GM23338 (cell line): ENCODE measurements around the gene ARL5A.

Experiments used
- CREB1 ChIP-seq: fragments of 250-450 bp; sonication (Bioruptor Pico); IDR thresholded peaks from 2 replicates; pipeline ENCODE4 v1.5.0; 2020; ENCODE audit warnings: low read depth, mild to moderate bottlenecking, moderate library complexity
- CTCF ChIP-seq, 2 experiments: fragments of 200-600 bp in 1 of 2; sonication (generic) in 1 of 2; conservative IDR thresholded peaks; 2 replicates each; pipeline versions ENCODE4 v1.5.1 to v1.6.1; 2016 to 2017; ENCODE audit warnings: antibody characterized with exemption in 2 of 2, low read depth in 2 of 2, mild to moderate bottlenecking in 2 of 2, moderate library complexity in 1 of 2
- ETS1 ChIP-seq: IDR thresholded peaks from 2 replicates; pipeline ENCODE4 v1.6.1; 2016; ENCODE audit warnings: antibody characterized with exemption
- EZH2 ChIP-seq: fragments of 200-600 bp; sonication (generic); IDR thresholded peaks from one replicate; pipeline ENCODE4 v1.8.0; 2017; ENCODE audit warnings: antibody characterized with exemption, mild to moderate bottlenecking, low read depth; ENCODE audit not compliant: unreplicated experiment
- EZH2phosphoT487 ChIP-seq: fragments of 200-600 bp; sonication (generic); IDR thresholded peaks from one replicate; pipeline ENCODE4 v1.8.1; 2018; ENCODE audit warnings: antibody characterized with exemption; ENCODE audit not compliant: unreplicated experiment
- JUNB ChIP-seq: IDR thresholded peaks from one replicate; pipeline ENCODE4 v1.6.1; 2016; ENCODE audit warnings: antibody characterized with exemption; ENCODE audit not compliant: unreplicated experiment
- NANOG ChIP-seq: IDR thresholded peaks from 2 replicates; pipeline ENCODE4 v1.6.1; 2016; ENCODE audit warnings: antibody characterized with exemption, borderline replicate concordance
- POLR2AphosphoS5 ChIP-seq: IDR thresholded peaks from 2 replicates; pipeline ENCODE4 v1.6.1; 2016; ENCODE audit warnings: antibody characterized with exemption, low read depth
- REST ChIP-seq: IDR thresholded peaks from one replicate; pipeline ENCODE4 v1.6.1; 2018; ENCODE audit warnings: antibody characterized with exemption; ENCODE audit not compliant: unreplicated experiment
- STAT1 ChIP-seq: IDR thresholded peaks from one replicate; pipeline ENCODE4 v1.6.1; 2016; ENCODE audit warnings: antibody characterized with exemption; ENCODE audit not compliant: unreplicated experiment
- ZNF114 ChIP-seq: fragments of 250-450 bp; sonication (Bioruptor Pico); IDR thresholded peaks from 2 replicates; pipeline ENCODE4 v1.5.0; 2020; ENCODE audit warnings: mild to moderate bottlenecking, moderate library complexity

- TF ChIP-seq EZH2 (no peak), POLR2AphosphoS5 (no peak), CTCF (conservative IDR thresholded peaks at IDR 0.05; ENCODE audit: low read depth in 2 of 2) (peak; percentile 45 to 47), REST (no peak), EZH2phosphoT487 (no peak), CREB1 (CRISPR knock-in tag) (no peak), ZNF114 (CRISPR knock-in tag) (no peak), JUNB (no peak), NANOG (no peak), STAT1 (no peak), ETS1 (no peak)
Observed at GRCh38 chr2:151777487-151777886, 50.7 kb downstream of the ARL5A start.
